Body of pancreas (tissue), 4 donors: Measurements from ENCODE around the gene B3GNT9.

ENCODE experiments used
- CTCF ChIP-seq, 7 experiments: fragments of 450-650 bp in 4 of 7; fragments of 200-600 bp in 3 of 7; sonication (generic) in 3 of 7; IDR thresholded peaks; one replicate each; pipeline ENCODE4 v1.5.1; 2016 to 2019; ENCODE audit warnings: antibody characterized with exemption in 7 of 7
- POLR2A ChIP-seq, 3 donors: fragments of 450-650 bp; IDR thresholded peaks; one replicate each; pipeline ENCODE4 v1.6.1; 2016; ENCODE audit warnings: antibody characterized with exemption in 3 of 3, mild to moderate bottlenecking in 2 of 3

DNA sequence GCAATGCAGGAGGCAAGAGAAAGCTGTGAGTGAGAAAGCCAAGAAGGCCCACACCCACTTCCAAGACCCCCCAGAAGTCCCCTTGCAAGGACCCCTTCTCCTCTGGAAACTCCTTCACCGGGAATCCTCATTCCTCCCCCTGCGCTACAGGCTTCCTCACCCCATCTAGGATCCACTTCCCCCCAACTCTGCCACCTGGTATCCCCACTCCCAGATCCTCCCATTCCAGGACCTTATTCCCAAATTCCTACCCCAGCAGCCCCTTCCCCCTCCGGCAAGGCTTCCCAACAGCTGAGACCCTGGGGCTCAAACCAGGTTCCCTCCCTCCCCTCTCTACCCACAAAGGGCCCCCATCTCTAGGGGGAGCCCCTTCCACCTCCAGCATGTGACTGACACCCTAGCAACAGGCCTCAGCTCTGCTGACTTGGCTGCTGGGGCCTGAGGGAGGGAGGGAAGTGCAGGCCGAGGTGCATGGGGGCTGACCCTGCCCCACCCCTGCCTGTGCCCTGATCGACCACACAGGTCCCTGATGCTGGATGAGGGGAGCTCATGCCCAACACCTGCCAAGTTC lies 15.9 kb upstream of the B3GNT9 start:
- no peak for TF ChIP-seq CTCF (IDR thresholded peaks at IDR 0.05)
- no peak for TF ChIP-seq POLR2A (IDR thresholded peaks at IDR 0.05)
